ENCODE results near the gene ASF1B.

ASF1B gene

DNA sequence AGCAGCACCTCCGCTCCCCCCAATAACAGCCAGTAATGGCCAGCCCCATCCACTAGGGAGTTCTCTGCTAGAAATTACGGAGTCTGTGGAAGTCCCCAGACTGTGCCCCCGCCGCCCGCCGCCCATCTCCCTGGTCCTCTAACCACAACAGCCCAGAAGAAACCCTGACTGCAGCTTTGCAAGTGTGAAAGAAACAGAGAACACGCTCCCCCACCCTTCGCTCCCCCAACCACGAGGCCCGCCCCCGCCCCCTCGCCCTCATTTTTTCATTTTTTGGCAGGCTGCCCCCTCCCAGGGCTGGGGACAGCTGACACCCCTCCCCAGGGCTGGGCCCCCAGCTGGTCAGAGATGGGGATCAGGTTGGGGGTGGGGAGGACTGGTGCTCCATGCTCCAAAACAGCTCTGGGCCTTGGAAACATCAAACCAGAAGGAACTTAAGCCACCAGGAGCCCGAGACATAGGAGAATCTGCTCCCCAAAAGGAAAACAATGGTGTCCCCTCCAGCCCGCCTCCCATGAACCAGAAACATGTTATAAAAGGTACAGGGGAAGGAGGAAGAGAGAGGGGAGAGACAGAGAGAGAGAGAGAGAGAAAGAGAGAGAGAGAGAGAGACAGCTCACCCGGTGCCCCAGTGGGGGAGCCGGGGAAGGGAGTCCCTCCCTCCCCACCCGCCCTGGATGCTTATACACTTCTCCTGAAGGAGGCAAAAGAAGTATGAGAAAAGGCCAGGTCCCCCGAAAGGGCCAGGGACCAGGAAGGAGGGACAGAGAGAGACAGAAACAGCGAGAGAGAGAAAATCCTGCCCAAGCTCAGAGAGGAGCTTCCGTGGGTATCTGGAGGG is 29.8 kb upstream of the ASF1B start:
- Mint-ChIP-seq H3K27me3 (peaks cover 79% of the 10 kb centered on the region), H3K9me3 (peaks cover 5% of the 10 kb centered on the region), H3K27ac (peak overlapping the region; percentile 20), H3K4me1 (peaks cover 29% of the 10 kb centered on the region), H3K36me3 (peaks cover 6% of the 10 kb centered on the region), H3K4me3 (peak overlapping the region; percentile 62)
- ATAC-seq: no peak

- peaks cover 2% of the 10 kb centered on the region for H3K36me3 Mint-ChIP-seq
- no peak overlapping the region for H3K4me3 Mint-ChIP-seq
- peaks cover 29% of the 10 kb centered on the region for H3K4me1 Mint-ChIP-seq
- no peak for ATAC-seq
- no peak overlapping the region for H3K27ac Mint-ChIP-seq
- peaks cover under 1% of the 10 kb centered on the region for H3K9me3 Mint-ChIP-seq
- H3K27me3 Mint-ChIP-seq: peaks cover 83% of the 10 kb centered on the region
These were observed 28.5 kb upstream of the ASF1B start for GRCh38 chr19:14164724-14165493.

- no peak overlapping the region for H3K27ac Mint-ChIP-seq
- peaks cover 79% of the 10 kb centered on the region for H3K27me3 Mint-ChIP-seq
- no peak for ATAC-seq
- no peak overlapping the region for H3K4me3 Mint-ChIP-seq
- no peaks in the 10 kb centered on the region for H3K36me3 Mint-ChIP-seq
- H3K9me3 Mint-ChIP-seq: no peaks in the 10 kb centered on the region
- H3K4me1 Mint-ChIP-seq: peaks cover 29% of the 10 kb centered on the region
These were observed 27.7 kb upstream of the ASF1B start for GRCh38 chr19:14164082-14164481.

GRCh38 chr19:14162871-14163297 is 26.5 kb upstream of the ASF1B start:
- H3K4me1 Mint-ChIP-seq: peaks cover 22% of the 10 kb centered on the region
- peaks cover 68% of the 10 kb centered on the region for H3K27me3 Mint-ChIP-seq
- no peak overlapping the region for H3K4me3 Mint-ChIP-seq
- H3K36me3 Mint-ChIP-seq: no peaks in the 10 kb centered on the region
- ATAC-seq: no peak
- H3K9me3 Mint-ChIP-seq: no peaks in the 10 kb centered on the region
- no peak overlapping the region for H3K27ac Mint-ChIP-seq

DNA sequence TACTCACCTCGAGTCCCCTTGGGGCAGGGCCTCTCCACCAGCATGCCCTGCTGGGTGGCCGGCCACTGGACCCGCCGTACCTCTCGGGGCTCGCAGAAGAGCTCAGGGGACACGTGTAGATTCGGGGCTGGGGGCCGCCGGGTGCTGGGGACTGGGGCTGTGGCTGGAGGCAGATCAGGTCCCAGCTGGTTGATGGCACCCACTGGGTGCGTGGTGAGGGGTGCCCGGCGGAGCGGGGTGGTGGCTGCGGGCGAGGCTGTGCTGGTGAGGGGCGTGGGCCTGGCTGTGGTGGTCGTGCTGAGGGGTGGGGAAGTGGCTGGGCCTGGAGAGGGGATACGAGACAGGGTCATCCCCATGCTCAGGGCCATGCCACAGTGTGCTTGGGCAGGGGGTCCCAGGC is 24.9 kb upstream of the ASF1B start:
- no peak for ATAC-seq
- H3K4me1 Mint-ChIP-seq: peaks cover 8% of the 10 kb centered on the region

GRCh38 chr19:14160017-14160703 is 23.8 kb upstream of the ASF1B start:
- H3K4me3 Mint-ChIP-seq: no peak overlapping the region
- H3K9me3 Mint-ChIP-seq: no peaks in the 10 kb centered on the region
- no peaks in the 10 kb centered on the region for H3K4me1 Mint-ChIP-seq
- peaks cover 3% of the 10 kb centered on the region for H3K36me3 Mint-ChIP-seq
- H3K27ac Mint-ChIP-seq: no peak overlapping the region
- peaks cover 41% of the 10 kb centered on the region for H3K27me3 Mint-ChIP-seq
- no peak for ATAC-seq

More for the DNA sequence above, 24.9 kb upstream of the ASF1B start:
- Mint-ChIP-seq H3K9me3 (no peaks in the 10 kb centered on the region), H3K4me3 (no peak overlapping the region), H3K27me3 (peaks cover 52% of the 10 kb centered on the region), H3K36me3 (no peaks in the 10 kb centered on the region), H3K27ac (no peak overlapping the region)

- Mint-ChIP-seq H3K27ac (no peak overlapping the region), H3K4me3 (no peak overlapping the region), H3K27me3 (peaks cover 30% of the 10 kb centered on the region), H3K4me1 (no peaks in the 10 kb centered on the region), H3K9me3 (no peaks in the 10 kb centered on the region), H3K36me3 (peaks cover 6% of the 10 kb centered on the region)
- no peak for ATAC-seq
These were observed 22.7 kb upstream of the ASF1B start for GRCh38 chr19:14159059-14159458.

GRCh38 chr19:14158276-14159023 is 22.1 kb upstream of the ASF1B start:
- Mint-ChIP-seq H3K4me3 (no peak overlapping the region), H3K9me3 (no peaks in the 10 kb centered on the region), H3K27me3 (peaks cover 24% of the 10 kb centered on the region), H3K27ac (no peak overlapping the region), H3K36me3 (peaks cover 6% of the 10 kb centered on the region), H3K4me1 (no peaks in the 10 kb centered on the region)
- ATAC-seq: no peak

DNA sequence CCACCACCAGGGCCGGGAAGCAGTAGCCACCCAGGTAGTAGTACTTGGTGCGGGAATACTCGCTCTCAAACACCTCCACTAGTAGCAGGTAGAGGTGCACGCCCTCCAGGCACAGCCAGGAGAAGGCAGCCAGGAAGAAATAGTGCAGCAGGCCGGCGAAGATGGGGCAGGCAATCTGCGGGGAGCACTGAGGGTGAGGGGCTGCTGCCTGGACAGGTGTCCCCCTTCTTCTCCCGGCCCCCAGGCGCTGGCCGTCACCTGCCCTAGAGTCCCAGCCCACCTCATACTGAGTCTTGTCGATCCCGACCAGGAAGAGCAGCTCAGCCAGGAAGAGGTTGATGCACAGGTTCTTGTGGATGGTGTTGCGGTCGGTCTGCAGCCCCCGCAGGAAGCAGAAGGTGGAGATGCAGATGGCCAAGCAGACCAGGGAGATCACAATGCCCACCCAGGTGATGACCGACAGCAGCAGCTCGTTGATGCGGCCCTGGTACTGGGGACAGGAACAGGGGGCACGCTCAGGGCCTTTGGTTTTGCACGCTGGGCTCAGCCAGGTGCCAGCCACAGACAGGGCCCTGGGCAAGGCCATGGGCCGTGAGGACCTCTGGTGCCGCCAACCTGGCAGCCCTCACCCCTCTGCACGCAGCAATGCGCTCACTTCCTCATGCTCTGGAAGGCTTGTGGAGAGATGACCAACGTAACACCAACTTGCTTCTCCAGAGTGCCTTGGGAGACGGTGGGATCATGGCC is 20.8 kb upstream of the ASF1B start:
- Mint-ChIP-seq H3K27ac (no peak overlapping the region), H3K4me3 (no peak overlapping the region), H3K4me1 (no peaks in the 10 kb centered on the region), H3K27me3 (peaks cover 15% of the 10 kb centered on the region), H3K9me3 (no peaks in the 10 kb centered on the region), H3K36me3 (peaks cover 6% of the 10 kb centered on the region)
- ATAC-seq: no peak

GRCh38 chr19:14156122-14156521 is 19.7 kb upstream of the ASF1B start:
- Mint-ChIP-seq H3K36me3 (peaks cover 6% of the 10 kb centered on the region), H3K27ac (no peak overlapping the region), H3K4me3 (no peak overlapping the region), H3K27me3 (peaks cover 15% of the 10 kb centered on the region), H3K4me1 (no peaks in the 10 kb centered on the region), H3K9me3 (no peaks in the 10 kb centered on the region)
- no peak for ATAC-seq

DNA sequence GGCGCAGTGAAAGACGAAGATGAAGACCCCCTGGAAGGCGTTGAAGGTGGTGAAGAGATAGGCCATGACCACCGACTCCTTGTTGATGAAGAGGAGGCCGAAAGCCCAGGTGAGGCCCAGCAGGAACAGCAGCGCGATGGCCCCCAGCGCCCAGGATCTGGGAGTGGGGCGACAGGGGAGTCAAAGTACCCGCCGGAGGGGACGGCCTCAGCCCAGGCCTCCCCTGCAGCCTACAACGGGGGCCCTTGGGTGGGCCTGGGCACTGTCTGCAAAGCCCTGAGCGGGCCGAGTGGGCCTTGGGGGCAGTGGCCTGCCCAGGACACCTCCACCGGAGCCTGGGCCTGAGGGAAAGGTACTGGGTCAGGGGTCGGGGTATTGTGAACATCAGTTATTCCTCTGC is 19.0 kb upstream of the ASF1B start:
- H3K27ac Mint-ChIP-seq: no peak overlapping the region
- H3K27me3 Mint-ChIP-seq: peaks cover 8% of the 10 kb centered on the region
- no peak for ATAC-seq
- no peaks in the 10 kb centered on the region for H3K4me1 Mint-ChIP-seq
- no peak overlapping the region for H3K4me3 Mint-ChIP-seq
- peaks cover 6% of the 10 kb centered on the region for H3K36me3 Mint-ChIP-seq
- no peaks in the 10 kb centered on the region for H3K9me3 Mint-ChIP-seq

DNA sequence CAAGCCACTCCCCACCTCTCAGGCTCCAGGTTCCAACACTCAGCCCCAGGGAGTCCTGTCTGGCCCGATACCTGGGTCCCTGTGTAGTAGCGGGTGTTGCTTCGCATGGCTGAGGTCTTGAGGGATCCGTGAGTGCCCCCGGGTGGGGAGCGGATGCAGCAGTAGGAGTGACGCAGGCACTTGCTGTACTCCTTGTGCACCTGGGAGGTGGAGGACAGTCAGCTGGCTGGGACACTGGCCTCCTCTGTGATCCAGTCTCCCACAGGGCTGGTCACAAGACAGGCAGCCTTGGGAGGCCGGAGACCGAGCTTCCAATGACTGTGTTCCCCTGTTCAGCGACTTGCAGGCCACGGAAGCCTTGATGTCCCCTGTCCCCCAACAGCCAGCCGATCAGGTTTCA is 16.3 kb upstream of the ASF1B start:
- Mint-ChIP-seq H3K36me3 (peaks cover 6% of the 10 kb centered on the region), H3K27ac (no peak overlapping the region), H3K4me1 (peaks cover 24% of the 10 kb centered on the region), H3K9me3 (no peaks in the 10 kb centered on the region), H3K27me3 (no peaks in the 10 kb centered on the region), H3K4me3 (no peak overlapping the region)
- no peak for ATAC-seq

DNA sequence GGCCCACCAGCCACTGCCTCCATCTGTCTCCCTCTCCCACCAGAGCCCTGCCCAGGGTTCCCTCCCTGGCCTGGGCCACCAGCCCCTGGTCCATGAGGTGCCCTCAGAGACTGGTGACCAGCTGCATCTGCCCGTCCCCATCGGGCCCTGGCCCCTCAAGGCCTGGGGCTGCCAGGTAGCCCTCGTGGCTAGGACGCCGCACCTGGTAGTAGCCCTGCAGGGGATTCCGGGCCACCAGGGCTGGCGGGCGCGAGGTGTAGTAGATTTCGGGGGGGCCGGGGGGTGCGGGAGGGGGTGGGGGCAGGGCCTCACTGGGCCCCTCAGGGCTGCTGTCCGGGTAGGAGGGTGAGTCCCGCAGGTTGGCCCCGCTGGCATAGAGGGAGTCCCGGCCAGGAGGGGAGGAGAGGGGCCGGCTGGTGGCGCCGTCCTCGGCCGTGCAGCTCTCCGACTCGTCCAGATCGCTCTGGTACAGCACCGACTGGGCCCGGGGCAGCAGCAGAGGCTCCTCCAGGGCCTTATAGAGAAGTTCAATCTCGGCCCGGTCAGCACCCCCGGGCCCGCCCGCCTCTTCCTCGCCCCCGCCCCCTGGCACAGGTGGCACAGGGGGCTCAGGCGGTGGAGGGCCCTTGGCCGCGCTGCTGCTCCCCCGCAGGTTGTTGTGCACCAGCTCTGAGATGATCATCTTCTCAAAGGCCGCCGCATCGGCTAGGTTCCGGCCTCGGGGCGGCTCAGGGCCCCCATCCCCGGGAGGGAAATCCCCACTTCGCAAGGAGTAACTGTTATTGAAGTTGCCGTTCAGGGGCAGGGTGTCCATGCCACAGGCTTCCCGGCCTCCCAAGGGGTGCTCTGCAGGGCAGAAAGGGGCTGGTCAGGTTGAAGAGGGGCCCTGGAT is 14.6 kb upstream of the ASF1B start:
- peak; percentile 32 for ATAC-seq
- Mint-ChIP-seq H3K27ac (no peak overlapping the region), H3K27me3 (no peaks in the 10 kb centered on the region), H3K36me3 (peaks cover 6% of the 10 kb centered on the region), H3K9me3 (no peaks in the 10 kb centered on the region), H3K4me1 (peaks cover 28% of the 10 kb centered on the region), H3K4me3 (no peak overlapping the region)
